ENCODE data around the gene ZNFX1. TPM values are rescaled to one million over a fixed set of nuclear protein-coding genes. Genes with fewer than 3 reads are reported as not detected.

ZNFX1 gene
- polyA plus RNA-seq, 1 of the 3 experiments (the other 2 are of a cell fraction): 3.9 TPM

DNA sequence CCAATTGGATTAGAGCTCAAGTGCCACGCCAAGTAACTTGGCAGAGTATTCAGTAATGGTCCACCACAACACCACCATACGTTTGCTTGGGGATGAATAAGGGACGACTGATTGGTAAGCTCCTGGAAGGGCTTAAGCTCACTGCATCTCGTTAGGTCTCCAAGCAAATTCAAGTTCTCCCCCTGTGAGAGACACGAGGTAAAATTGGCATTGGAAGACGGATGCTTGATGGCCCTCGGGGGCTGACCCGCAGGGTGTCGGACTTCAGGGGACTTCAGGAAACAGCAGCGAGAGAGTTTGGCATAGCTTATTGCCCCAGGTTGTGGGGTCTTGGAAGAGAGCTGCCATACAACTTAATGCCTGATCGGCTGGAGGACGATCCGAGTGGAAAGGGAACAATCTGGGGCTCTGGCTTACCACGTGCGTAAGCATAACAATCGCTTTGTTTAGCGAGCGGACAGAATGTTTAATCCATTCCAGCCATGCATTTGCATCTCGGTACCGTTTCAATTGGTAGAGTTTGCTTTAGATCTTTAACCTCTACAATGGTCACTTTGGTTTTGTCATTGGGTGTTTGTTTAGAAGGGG lies 4.8 kb upstream of the ZNFX1 start:
- WGBS (ENCODE audit: low lambda C conversion rate): 89% methylated on average over 20 of the region's 20 CpGs
- no peak for DNase-seq
- Histone ChIP-seq H3K4me1 (ENCODE audit: control insufficient read depth in 1 of 2, insufficient read depth in 2 of 2, low read depth in 1 of 2, low read length in 1 of 2) (peaks cover 9 to 11% of the 10 kb centered on the region in 2 experiments), H3K27ac (ENCODE audit: low read depth in 2 of 2, low read length in 1 of 2) (no peak overlapping the region), H2AFZ (ENCODE audit: low read depth) (no peak overlapping the region), H4K20me1 (ENCODE audit: insufficient read depth) (peaks cover 85% of the 10 kb centered on the region), H3F3A (replicated peaks; ENCODE audit: insufficient read depth) (peaks cover 92% of the 10 kb centered on the region), H3K27me3 (ENCODE audit: insufficient read depth) (no peaks in the 10 kb centered on the region), H3K36me3 (replicated peaks in 1 of 2; ENCODE audit: control insufficient read depth in 1 of 2, insufficient read depth in 2 of 2, low read length in 1 of 2) (peaks cover 84 to 91% of the 10 kb centered on the region in 2 experiments), H3K79me2 (ENCODE audit: insufficient read depth) (peaks cover 94% of the 10 kb centered on the region), H3K9ac (no peak overlapping the region), H3K9me3 (peaks cover 11% of the 10 kb centered on the region; the same call in 1 of the 2 replicates), H3K4me3 (ENCODE audit: low read depth in 2 of 2, low read length in 1 of 2) (peak overlapping the region; percentile 65 to 90), H3K9me2 (no peaks in the 10 kb centered on the region), H3K4me2 (peak overlapping the region; percentile 89)
- POLR2A ChIA-PET: interaction anchor here (1.0 to 1.3 kb wide), 2 partner anchors 20 to 34 kb away, joined by 3 to 6 read pairs; no protein-coding TSS in a partner anchor
- TF ChIP-seq POLR2AphosphoS5 (IDR thresholded peaks at IDR 0.05; ENCODE audit: low read depth, low read length) (peak; percentile 40; the same call in 1 of the 2 replicates), YY1 (IDR thresholded peaks at IDR 0.05; ENCODE audit: low read depth) (no peak), JUND (IDR thresholded peaks at IDR 0.05) (0 out of 2 replicates have a peak, but pooled peaks have one; percentile 13)
- CTCF ChIA-PET: interaction anchor here (0.7 to 2.0 kb wide), 3 partner anchors 18 to 66 kb away, joined by 3 to 7 read pairs (median 6); no protein-coding TSS in a partner anchor

DNA sequence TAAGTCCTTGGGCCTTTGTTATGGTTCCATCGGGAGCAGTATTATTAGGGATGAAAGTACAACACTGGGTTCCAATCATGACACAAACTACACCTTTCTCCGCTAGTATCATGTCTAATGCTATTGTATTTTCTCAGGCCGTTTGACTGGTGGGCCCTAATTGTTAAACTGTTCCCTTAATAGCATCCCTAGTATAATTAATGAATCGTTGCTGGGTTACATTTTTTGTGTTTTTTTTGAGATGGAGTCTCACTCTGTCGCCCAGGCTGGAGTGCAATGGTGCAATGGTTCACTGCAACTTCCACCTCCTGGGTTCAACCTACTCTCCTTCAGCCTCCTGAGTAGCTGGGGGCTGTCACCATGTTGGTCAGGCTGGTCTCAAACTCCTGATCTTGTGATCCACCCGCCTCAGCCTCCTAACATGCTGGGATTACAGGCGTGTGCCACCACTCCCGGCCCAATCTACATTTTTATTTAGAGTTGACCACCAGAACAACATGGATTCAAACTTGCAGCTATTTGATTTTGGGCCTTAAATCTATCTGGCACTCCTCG lies 4.1 kb upstream of the ZNFX1 start:
- 71% methylated on average over 9 of the region's 9 CpGs for WGBS (ENCODE audit: low lambda C conversion rate)
- ChIA-PET POLR2A (interaction anchor here (1.0 to 1.3 kb wide), 2 partner anchors 21 to 34 kb away, joined by 3 to 6 read pairs; no protein-coding TSS in a partner anchor), CTCF (interaction anchor here (2.0 kb wide), 1 partner anchor 65 kb away, joined by 7 read pairs; no protein-coding TSS in a partner anchor)
- Histone ChIP-seq H3K4me1 (ENCODE audit: control insufficient read depth in 1 of 2, insufficient read depth in 2 of 2, low read depth in 1 of 2, low read length in 1 of 2) (peaks cover 7 to 8% of the 10 kb centered on the region in 2 experiments), H3F3A (replicated peaks; ENCODE audit: insufficient read depth) (peaks cover 85% of the 10 kb centered on the region), H3K4me2 (peak overlapping the region; percentile 89), H3K27ac (ENCODE audit: low read depth in 2 of 2, low read length in 1 of 2) (no peak overlapping the region), H4K20me1 (ENCODE audit: insufficient read depth) (peaks cover 78% of the 10 kb centered on the region), H3K79me2 (ENCODE audit: insufficient read depth) (peaks cover 94% of the 10 kb centered on the region), H3K9ac (no peak overlapping the region), H3K9me3 (peaks cover 11% of the 10 kb centered on the region; the same call in 1 of the 2 replicates), H3K27me3 (ENCODE audit: insufficient read depth) (no peaks in the 10 kb centered on the region), H3K36me3 (replicated peaks in 1 of 2; ENCODE audit: control insufficient read depth in 1 of 2, insufficient read depth in 2 of 2, low read length in 1 of 2) (peaks cover 77 to 84% of the 10 kb centered on the region in 2 experiments), H2AFZ (ENCODE audit: low read depth) (no peak overlapping the region), H3K9me2 (no peaks in the 10 kb centered on the region), H3K4me3 (ENCODE audit: low read depth in 2 of 2, low read length in 1 of 2) (peak overlapping the region; percentile 65 to 90)
- no peak for DNase-seq
- TF ChIP-seq MXI1 (IDR thresholded peaks at IDR 0.05; ENCODE audit: low read depth, low read length) (no peak), POLR2AphosphoS5 (IDR thresholded peaks at IDR 0.05; ENCODE audit: low read depth, low read length) (0 out of 2 replicates have a peak, but pooled peaks have one; percentile 27)

- 73% methylated on average over 13 of the region's 13 CpGs for WGBS (ENCODE audit: low lambda C conversion rate)
- H3K27ac ChIP-seq (ENCODE audit: low read depth in 2 of 2, low read length in 1 of 2): 0 out of 4 replicates have a peak overlapping the region, but pooled peaks of 1 of the 2 experiments have one; percentile 95
- peaks cover 72% of the 10 kb centered on the region for H4K20me1 ChIP-seq (ENCODE audit: insufficient read depth)
- H3K27me3 ChIP-seq (ENCODE audit: insufficient read depth): no peaks in the 10 kb centered on the region
- CTCF ChIA-PET: interaction anchor here (2.0 kb wide), 1 partner anchor 64 kb away, joined by 7 read pairs; no protein-coding TSS in a partner anchor
- H3K36me3 ChIP-seq (replicated peaks in 1 of 2; ENCODE audit: control insufficient read depth in 1 of 2, insufficient read depth in 2 of 2, low read length in 1 of 2): peaks cover 70 to 77% of the 10 kb centered on the region in 2 experiments
- H3K4me2 ChIP-seq: peak overlapping the region; percentile 89
- POLR2A ChIA-PET: interaction anchor here (1.8 kb wide), 1 partner anchor 9 kb away, joined by 4 read pairs; no protein-coding TSS in a partner anchor
- H2AFZ ChIP-seq (ENCODE audit: low read depth): no peak overlapping the region
- no peaks in the 10 kb centered on the region for H3K9me2 ChIP-seq
- H3K4me1 ChIP-seq (ENCODE audit: control insufficient read depth in 1 of 2, insufficient read depth in 2 of 2, low read depth in 1 of 2, low read length in 1 of 2): peaks cover 13 to 15% of the 10 kb centered on the region in 2 experiments
- H3F3A ChIP-seq (replicated peaks; ENCODE audit: insufficient read depth): peaks cover 85% of the 10 kb centered on the region
- peak; percentile 37; the same call in 1 of the 2 replicates for TF ChIP-seq POLR2AphosphoS5 (IDR thresholded peaks at IDR 0.05; ENCODE audit: low read depth, low read length)
- no peak for TF ChIP-seq MEF2A (IDR thresholded peaks at IDR 0.05; ENCODE audit: borderline replicate concordance, low read depth)
- TF ChIP-seq USF2 (IDR thresholded peaks at IDR 0.05; ENCODE audit: borderline replicate concordance, low read depth, low read length): no peak
- no peak for TF ChIP-seq GATA2 (CRISPR knock-in tag; IDR thresholded peaks at IDR 0.05)
- TF ChIP-seq FOXM1 (IDR thresholded peaks at IDR 0.05; ENCODE audit: low read depth): no peak
- no peak for TF ChIP-seq CHD2 (IDR thresholded peaks at IDR 0.05; ENCODE audit: low read length, partially characterized antibody)
- no peak for TF ChIP-seq ELF1 (IDR thresholded peaks at IDR 0.05)
- H3K79me2 ChIP-seq (ENCODE audit: insufficient read depth): peaks cover 94% of the 10 kb centered on the region
- no peak overlapping the region for H3K9ac ChIP-seq
- peak overlapping the region; percentile 65 to 90 for H3K4me3 ChIP-seq (ENCODE audit: low read depth in 2 of 2, low read length in 1 of 2)
- peaks cover 11% of the 10 kb centered on the region; the same call in 1 of the 2 replicates for H3K9me3 ChIP-seq
- no peak for DNase-seq
These were observed 3.4 kb upstream of the ZNFX1 start for GRCh38 chr20:49281059-49281912.
